HepG2 (cell line): ENCODE data around the gene TSPYL4. TPM values are rescaled to one million over a fixed set of nuclear protein-coding genes. Genes with fewer than 3 reads are reported as not detected.

ENCODE experiments used
- KDM3A ChIP-seq: IDR thresholded peaks from 2 replicates; pipeline ENCODE4 v1.6.1; 2018; ENCODE audit warnings: low read depth, missing compliant biosample characterization
- NFRKB ChIP-seq: fragments of 450-650 bp; IDR thresholded peaks from 2 replicates; pipeline ENCODE4 v1.6.1; 2017
- PCBP2 ChIP-seq: fragments of 200-400 bp; formaldehyde crosslinking; optimal IDR thresholded peaks from 2 replicates; pipeline ENCODE3; 2018; ENCODE audit warnings: low read length, low read depth; ENCODE audit not compliant: poor library complexity, severe bottlenecking
- RAD21 ChIP-seq: fragments of 450-650 bp; formaldehyde crosslinking; IDR thresholded peaks from 2 replicates; pipeline ENCODE4 v1.5.0; 2020; ENCODE audit warnings: mild to moderate bottlenecking
- SATB2 ChIP-seq: sonication (generic); formaldehyde crosslinking; IDR thresholded peaks from 2 replicates; pipeline ENCODE4 v1.5.0; 2020; ENCODE audit warnings: missing genetic modification reagents
- SMC3 ChIP-seq: IDR thresholded peaks from 2 replicates; pipeline ENCODE4 v1.6.1; 2011; ENCODE audit warnings: low read length, improper control_type of control experiment
- SMYD3 ChIP-seq: sonication (generic); formaldehyde crosslinking; IDR thresholded peaks from 2 replicates; pipeline ENCODE4 v1.8.1; 2023; ENCODE audit warnings: mild to moderate bottlenecking, missing genetic modification reagents
- SNAPC2 ChIP-seq: sonication (generic); formaldehyde crosslinking; IDR thresholded peaks from 2 replicates; pipeline ENCODE4 v1.8.1; 2022; ENCODE audit warnings: mild to moderate bottlenecking, missing genetic modification reagents
- SOX5 ChIP-seq: IDR thresholded peaks from 2 replicates; pipeline ENCODE4 v1.6.1; 2016; ENCODE audit warnings: borderline replicate concordance
- SRSF1 ChIP-seq: fragments of 200-400 bp; formaldehyde crosslinking; optimal IDR thresholded peaks from 2 replicates; pipeline ENCODE3; 2017; ENCODE audit warnings: mild to moderate bottlenecking, low read depth, low read length, moderate library complexity
- TARDBP ChIP-seq: sonication (generic); formaldehyde crosslinking; IDR thresholded peaks from 2 replicates; pipeline ENCODE4 v1.8.0; 2022; ENCODE audit warnings: mild to moderate bottlenecking, missing genetic modification reagents
- ZMAT3 ChIP-seq: sonication (generic); formaldehyde crosslinking; conservative IDR thresholded peaks from 2 replicates; pipeline ENCODE4 v1.7.0; 2021; ENCODE audit warnings: missing genetic modification reagents
- ZMYM4 ChIP-seq: sonication (generic); formaldehyde crosslinking; IDR thresholded peaks from 2 replicates; pipeline ENCODE4 v1.8.1; 2023; ENCODE audit warnings: mild to moderate bottlenecking, missing genetic modification reagents
- ZNF101 ChIP-seq: sonication (generic); formaldehyde crosslinking; IDR thresholded peaks from 2 replicates; pipeline ENCODE4 v1.4.0; 2020; ENCODE audit warnings: mild to moderate bottlenecking, low read depth, missing genetic modification reagents, borderline replicate concordance
- ZNF225 ChIP-seq: sonication (generic); formaldehyde crosslinking; IDR thresholded peaks from 2 replicates; pipeline ENCODE4 v1.4.0; 2020; ENCODE audit warnings: mild to moderate bottlenecking, missing genetic modification reagents
- ZNF260 ChIP-seq: sonication (generic); formaldehyde crosslinking; IDR thresholded peaks from 2 replicates; pipeline ENCODE4 v1.4.0; 2020; ENCODE audit warnings: missing genetic modification reagents, low read depth, mild to moderate bottlenecking, borderline replicate concordance
- ZNF432 ChIP-seq: sonication (generic); formaldehyde crosslinking; IDR thresholded peaks from 2 replicates; pipeline ENCODE4 v1.5.0; 2020; ENCODE audit warnings: missing genetic modification reagents, mild to moderate bottlenecking, borderline replicate concordance
- ZNF746 ChIP-seq: sonication (generic); formaldehyde crosslinking; IDR thresholded peaks from 2 replicates; pipeline ENCODE4 v1.8.0; 2022; ENCODE audit warnings: mild to moderate bottlenecking, missing genetic modification reagents
- ZNF878 ChIP-seq: sonication (generic); formaldehyde crosslinking; IDR thresholded peaks from 2 replicates; pipeline ENCODE4 v1.8.1; 2023; ENCODE audit warnings: mild to moderate bottlenecking, missing genetic modification reagents, moderate library complexity
- polyA plus RNA-seq, 8 experiments: library from polyadenylated mRNA; depleted of rRNA in 3 of 8; stranded (reverse) in 7 of 8; unstranded in 1 of 8; fragments of >200 nt; fragmentation: Illumina TruSeq in 4 of 8; extraction: Trizol in 4 of 8; gene quantifications; 2 replicates each; pipeline versions ENCODE4 v1.2.1 to v1.2.3, GENCODE V29; 2011 to 2016; ENCODE audit warnings: low read depth in 4 of 8, missing spikeins in 1 of 8, mixed read lengths in 1 of 8; ENCODE audit not compliant: insufficient read depth in 1 of 8
- total RNA-seq, 5 experiments: library from RNA; depleted of rRNA; stranded (reverse); fragments of >200 nt; fragmentation: Illumina TruSeq; extraction: Trizol; gene quantifications; 2 replicates each; pipeline ENCODE4 v1.2.3, GENCODE V29; 2016; ENCODE audit warnings: low read depth in 1 of 5
- TF ChIP-seq, protein P1 (sequence below): sonication (generic); formaldehyde crosslinking; IDR thresholded peaks from 2 replicates; pipeline ENCODE4 v1.4.0; 2020; ENCODE audit warnings: mild to moderate bottlenecking, missing genetic modification reagents
- TF ChIP-seq, protein P2 (sequence below), 2 experiments: sonication (generic) in 1 of 2; formaldehyde crosslinking in 1 of 2; IDR thresholded peaks; 2 replicates each; pipeline versions ENCODE4 v1.4.0 to v1.6.1; 2018 to 2020; ENCODE audit warnings: missing genetic modification reagents in 2 of 2, borderline replicate concordance in 1 of 2, low read depth in 1 of 2, mild to moderate bottlenecking in 1 of 2, missing biosample characterization in 1 of 2
- TF ChIP-seq, protein P3 (sequence below): IDR thresholded peaks from 2 replicates; pipeline ENCODE4 v1.6.1; 2016; ENCODE audit warnings: missing genetic modification reagents, missing compliant biosample characterization
- TF ChIP-seq, protein P4 (sequence below): sonication (generic); formaldehyde crosslinking; IDR thresholded peaks from 2 replicates; pipeline ENCODE4 v1.5.0; 2020; ENCODE audit warnings: mild to moderate bottlenecking, missing genetic modification reagents, moderate library complexity
- TF ChIP-seq, protein P5 (sequence below): IDR thresholded peaks from 2 replicates; pipeline ENCODE4 v1.6.1; 2018; ENCODE audit warnings: missing genetic modification reagents

TSPYL4 gene
- total and polyA plus RNA-seq, 2 of the 13 experiments (the other 11 are each of a cell fraction or from before 2014, with no cell fraction given) = 18.0 to 19.7 TPM

DNA sequence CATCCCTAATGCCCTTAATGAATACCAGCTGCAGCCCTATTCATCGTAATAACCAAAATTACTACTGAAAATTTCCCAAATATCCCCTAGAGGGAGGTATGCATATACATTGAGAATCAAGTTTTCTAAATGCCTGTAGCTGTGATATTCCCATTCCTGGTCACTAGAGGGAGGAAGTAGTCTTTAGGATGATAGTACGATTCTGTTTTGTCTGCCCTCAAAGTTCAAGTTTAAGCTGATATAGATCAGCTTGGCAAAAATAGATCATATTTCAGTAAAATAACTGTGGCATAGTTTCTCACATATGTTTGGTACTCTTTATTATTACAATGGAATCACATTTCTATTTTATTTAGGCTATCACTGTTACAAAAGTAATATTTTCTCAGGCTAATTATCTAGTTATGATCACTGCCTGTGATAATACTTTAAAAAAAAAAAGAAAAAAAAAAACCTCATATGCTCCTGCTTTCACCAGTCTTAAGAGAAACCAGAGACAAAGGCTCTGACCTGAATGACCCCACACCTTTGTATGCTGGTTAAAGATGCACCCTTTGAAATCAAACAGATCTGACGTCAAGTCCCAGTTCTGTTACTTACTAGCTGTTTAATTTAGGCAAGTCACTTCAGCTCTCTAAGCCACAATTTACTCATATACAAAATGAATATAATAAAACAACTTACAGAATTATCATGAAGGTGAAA, 14.9 kb upstream of the TSPYL4 start (continued):
- TF ChIP-seq, protein P1, sequence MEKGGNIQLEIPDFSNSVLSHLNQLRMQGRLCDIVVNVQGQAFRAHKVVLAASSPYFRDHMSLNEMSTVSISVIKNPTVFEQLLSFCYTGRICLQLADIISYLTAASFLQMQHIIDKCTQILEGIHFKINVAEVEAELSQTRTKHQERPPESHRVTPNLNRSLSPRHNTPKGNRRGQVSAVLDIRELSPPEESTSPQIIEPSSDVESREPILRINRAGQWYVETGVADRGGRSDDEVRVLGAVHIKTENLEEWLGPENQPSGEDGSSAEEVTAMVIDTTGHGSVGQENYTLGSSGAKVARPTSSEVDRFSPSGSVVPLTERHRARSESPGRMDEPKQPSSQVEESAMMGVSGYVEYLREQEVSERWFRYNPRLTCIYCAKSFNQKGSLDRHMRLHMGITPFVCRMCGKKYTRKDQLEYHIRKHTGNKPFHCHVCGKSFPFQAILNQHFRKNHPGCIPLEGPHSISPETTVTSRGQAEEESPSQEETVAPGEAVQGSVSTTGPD (CRISPR knock-in tag) = no peak
- no peak for TF ChIP-seq ZNF260 (CRISPR knock-in tag)
- TF ChIP-seq RAD21 = peak; percentile 73
- no peak for TF ChIP-seq ZNF225
- TF ChIP-seq SMYD3 = 0 out of 2 replicates have a peak, but pooled peaks have one; percentile 47
- TF ChIP-seq SOX5 (CRISPR knock-in tag) = peak; percentile 50; the same call in 1 of the 2 replicates
- no peak for TF ChIP-seq ZNF432
- TF ChIP-seq ZMAT3 (CRISPR knock-in tag) = no peak
- no peak for TF ChIP-seq PCBP2
- peak; percentile 83 for TF ChIP-seq SMC3
- TF ChIP-seq, protein P2, sequence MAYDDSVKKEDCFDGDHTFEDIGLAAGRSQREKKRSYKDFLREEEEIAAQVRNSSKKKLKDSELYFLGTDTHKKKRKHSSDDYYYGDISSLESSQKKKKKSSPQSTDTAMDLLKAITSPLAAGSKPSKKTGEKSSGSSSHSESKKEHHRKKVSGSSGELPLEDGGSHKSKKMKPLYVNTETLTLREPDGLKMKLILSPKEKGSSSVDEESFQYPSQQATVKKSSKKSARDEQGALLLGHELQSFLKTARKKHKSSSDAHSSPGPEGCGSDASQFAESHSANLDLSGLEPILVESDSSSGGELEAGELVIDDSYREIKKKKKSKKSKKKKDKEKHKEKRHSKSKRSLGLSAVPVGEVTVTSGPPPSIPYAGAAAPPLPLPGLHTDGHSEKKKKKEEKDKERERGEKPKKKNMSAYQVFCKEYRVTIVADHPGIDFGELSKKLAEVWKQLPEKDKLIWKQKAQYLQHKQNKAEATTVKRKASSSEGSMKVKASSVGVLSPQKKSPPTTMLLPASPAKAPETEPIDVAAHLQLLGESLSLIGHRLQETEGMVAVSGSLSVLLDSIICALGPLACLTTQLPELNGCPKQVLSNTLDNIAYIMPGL (CRISPR knock-in tag; IDR thresholded peaks at IDR 0.05; ENCODE audit: borderline replicate concordance in 1 of 2, low read depth in 1 of 2) = peak; percentile 49 to 86; a peak in 3 of 4 replicates
- TF ChIP-seq, protein P3, sequence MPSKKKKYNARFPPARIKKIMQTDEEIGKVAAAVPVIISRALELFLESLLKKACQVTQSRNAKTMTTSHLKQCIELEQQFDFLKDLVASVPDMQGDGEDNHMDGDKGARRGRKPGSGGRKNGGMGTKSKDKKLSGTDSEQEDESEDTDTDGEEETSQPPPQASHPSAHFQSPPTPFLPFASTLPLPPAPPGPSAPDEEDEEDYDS = peak; percentile 36; the same call in 1 of the 2 replicates
- TF ChIP-seq, protein P4, sequence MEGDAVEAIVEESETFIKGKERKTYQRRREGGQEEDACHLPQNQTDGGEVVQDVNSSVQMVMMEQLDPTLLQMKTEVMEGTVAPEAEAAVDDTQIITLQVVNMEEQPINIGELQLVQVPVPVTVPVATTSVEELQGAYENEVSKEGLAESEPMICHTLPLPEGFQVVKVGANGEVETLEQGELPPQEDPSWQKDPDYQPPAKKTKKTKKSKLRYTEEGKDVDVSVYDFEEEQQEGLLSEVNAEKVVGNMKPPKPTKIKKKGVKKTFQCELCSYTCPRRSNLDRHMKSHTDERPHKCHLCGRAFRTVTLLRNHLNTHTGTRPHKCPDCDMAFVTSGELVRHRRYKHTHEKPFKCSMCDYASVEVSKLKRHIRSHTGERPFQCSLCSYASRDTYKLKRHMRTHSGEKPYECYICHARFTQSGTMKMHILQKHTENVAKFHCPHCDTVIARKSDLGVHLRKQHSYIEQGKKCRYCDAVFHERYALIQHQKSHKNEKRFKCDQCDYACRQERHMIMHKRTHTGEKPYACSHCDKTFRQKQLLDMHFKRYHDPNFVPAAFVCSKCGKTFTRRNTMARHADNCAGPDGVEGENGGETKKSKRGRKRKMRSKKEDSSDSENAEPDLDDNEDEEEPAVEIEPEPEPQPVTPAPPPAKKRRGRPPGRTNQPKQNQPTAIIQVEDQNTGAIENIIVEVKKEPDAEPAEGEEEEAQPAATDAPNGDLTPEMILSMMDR (CRISPR knock-in tag) = peak; percentile 86
- TF ChIP-seq SNAPC2 (CRISPR knock-in tag) = 0 out of 2 replicates have a peak, but pooled peaks have one; percentile 51
- no peak for TF ChIP-seq SATB2
- TF ChIP-seq ZNF101 (CRISPR knock-in tag) = no peak
- TF ChIP-seq, protein P5, sequence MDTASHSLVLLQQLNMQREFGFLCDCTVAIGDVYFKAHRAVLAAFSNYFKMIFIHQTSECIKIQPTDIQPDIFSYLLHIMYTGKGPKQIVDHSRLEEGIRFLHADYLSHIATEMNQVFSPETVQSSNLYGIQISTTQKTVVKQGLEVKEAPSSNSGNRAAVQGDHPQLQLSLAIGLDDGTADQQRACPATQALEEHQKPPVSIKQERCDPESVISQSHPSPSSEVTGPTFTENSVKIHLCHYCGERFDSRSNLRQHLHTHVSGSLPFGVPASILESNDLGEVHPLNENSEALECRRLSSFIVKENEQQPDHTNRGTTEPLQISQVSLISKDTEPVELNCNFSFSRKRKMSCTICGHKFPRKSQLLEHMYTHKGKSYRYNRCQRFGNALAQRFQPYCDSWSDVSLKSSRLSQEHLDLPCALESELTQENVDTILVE = 0 out of 2 replicates have a peak, but pooled peaks have one; percentile 37
- peak; percentile 33; the same call in 1 of the 2 replicates for TF ChIP-seq ZMYM4
- peak; percentile 75 for TF ChIP-seq TARDBP (CRISPR knock-in tag)
- no peak for TF ChIP-seq KDM3A (CRISPR knock-in tag)
- TF ChIP-seq ZNF746 (CRISPR knock-in tag) = no peak
- no peak for TF ChIP-seq NFRKB
- peak; percentile 46; the same call in 1 of the 2 replicates for TF ChIP-seq ZNF878
- no peak for TF ChIP-seq SRSF1
